ENCODE results near the gene PAPLN.

GRCh38 chr14:73253721-73254120 lies 16.4 kb downstream of the PAPLN start:
- TF ChIP-seq CTCF (conservative IDR thresholded peaks at IDR 0.05), result no peak
- no peak for TF ChIP-seq ZFX (IDR thresholded peaks at IDR 0.05)

All from C4-2B (cell line).